ENCODE data around the gene CACNA1D. TPM values are rescaled to one million over a fixed set of nuclear protein-coding genes. Genes with fewer than 3 reads are reported as not detected.

The CACNA1D gene
- total RNA-seq, 1 donor from 2014 or later = 2.8 TPM

DNA sequence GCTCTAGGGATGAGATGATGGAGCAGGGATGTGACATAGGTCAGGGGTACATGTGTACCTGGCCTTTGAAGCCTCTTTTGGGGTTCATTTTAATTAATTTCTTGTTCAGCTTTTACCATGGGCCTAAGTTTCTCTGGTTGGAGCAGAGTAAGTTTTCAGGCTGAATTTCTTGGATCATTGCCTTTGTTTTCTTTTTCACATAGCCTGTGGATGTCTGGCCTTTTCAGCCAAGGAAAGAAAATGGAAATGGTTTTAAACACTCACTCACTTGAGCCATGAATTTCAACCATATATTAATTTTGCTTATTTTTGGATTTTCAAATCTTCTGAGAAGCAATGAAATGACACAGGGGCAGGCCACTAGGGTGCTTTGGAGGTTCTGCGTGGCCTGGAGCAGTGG lies 30.2 kb downstream of the CACNA1D start:
- TF ChIP-seq CTCF (IDR thresholded peaks at IDR 0.05; ENCODE audit: unreplicated experiment) = no peak
- no peak for DNase-seq (ENCODE audit: low spot score in 2 of 2, unreplicated experiment in 2 of 2)
- no peak overlapping the region for H3K27ac Mint-ChIP-seq
- H3K4me3 Mint-ChIP-seq = no peak overlapping the region
- H3K4me1 Mint-ChIP-seq = peaks cover 3% of the 10 kb centered on the region
- no peaks in the 10 kb centered on the region for H3K36me3 Mint-ChIP-seq
- H3K9me3 Mint-ChIP-seq = no peaks in the 10 kb centered on the region
- H3K27me3 Mint-ChIP-seq (ENCODE audit: low read depth) = peaks cover 7% of the 10 kb centered on the region

DNA sequence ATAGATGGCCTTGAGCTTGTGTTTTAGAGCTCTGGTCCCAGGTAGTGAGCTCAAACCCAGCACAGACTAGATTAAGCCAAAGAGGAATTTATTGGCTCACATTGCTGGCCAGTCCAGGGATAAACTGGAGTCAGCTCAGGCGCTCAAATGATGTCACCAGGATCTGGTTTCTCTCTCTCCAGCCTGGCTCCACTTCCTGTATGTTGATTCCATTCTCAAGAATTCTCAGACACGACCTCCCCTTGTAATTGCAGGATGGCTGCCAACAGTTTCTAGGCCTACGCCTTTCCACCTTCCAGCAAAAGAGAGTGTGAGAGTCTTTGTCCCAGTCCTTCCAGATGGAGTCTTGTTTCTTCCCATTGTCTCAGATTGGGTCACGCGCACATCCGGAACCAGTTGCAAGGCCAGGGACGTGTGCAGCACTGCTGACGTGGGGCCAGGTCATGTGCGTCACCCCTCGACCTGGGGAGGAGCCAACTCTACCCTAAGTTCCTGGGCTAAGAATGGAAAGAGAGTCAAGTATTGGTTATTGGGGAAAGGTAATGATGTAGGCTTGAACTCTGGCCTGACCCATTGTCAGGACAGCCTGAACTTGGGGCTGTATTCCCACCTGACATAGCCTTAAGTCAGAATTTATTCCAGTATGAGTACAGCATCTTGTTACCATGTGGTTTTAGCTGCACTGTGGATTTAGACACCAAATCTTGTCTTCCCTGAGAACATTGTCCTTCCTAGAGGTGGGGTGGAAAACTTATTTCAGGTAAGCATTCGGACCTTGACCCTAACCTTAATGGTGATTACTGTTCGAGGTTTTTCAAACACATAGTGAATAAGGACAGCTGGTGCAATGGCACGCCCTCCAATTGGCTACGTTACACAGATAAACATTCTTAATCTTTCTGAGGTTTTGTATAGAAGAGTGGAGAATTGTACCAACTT lies 31.6 kb downstream of the CACNA1D start:
- no peak overlapping the region for H3K4me3 Mint-ChIP-seq
- no peaks in the 10 kb centered on the region for H3K9me3 Mint-ChIP-seq
- peaks cover 8% of the 10 kb centered on the region for H3K27me3 Mint-ChIP-seq (ENCODE audit: low read depth)
- H3K27ac Mint-ChIP-seq = no peak overlapping the region
- DNase-seq (ENCODE audit: low spot score in 2 of 2, unreplicated experiment in 2 of 2) = no peak
- no peak for TF ChIP-seq CTCF (IDR thresholded peaks at IDR 0.05; ENCODE audit: unreplicated experiment)
- peaks cover 3% of the 10 kb centered on the region for H3K4me1 Mint-ChIP-seq
- no peaks in the 10 kb centered on the region for H3K36me3 Mint-ChIP-seq

DNA sequence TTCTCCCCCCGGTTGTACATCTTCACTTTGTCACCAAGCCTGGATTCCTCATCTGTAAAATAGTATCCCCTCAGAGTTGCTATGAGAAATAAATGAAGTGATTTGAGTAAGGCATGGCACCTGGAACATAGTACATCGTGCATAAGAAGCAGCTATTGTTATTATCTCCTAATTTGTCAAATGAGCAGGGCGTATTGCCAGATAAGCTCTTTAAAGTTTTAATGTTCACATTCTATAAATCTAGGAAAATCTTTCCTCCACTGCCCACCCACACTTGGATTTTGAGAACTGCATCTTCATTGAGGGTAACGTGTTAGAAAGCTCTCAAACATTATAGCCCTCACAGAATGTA lies 32.3 kb downstream of the CACNA1D start:
- Mint-ChIP-seq H3K36me3 (no peaks in the 10 kb centered on the region), H3K4me1 (peaks cover 5% of the 10 kb centered on the region), H3K9me3 (no peaks in the 10 kb centered on the region), H3K4me3 (no peak overlapping the region), H3K27ac (no peak overlapping the region), H3K27me3 (ENCODE audit: low read depth) (peaks cover 8% of the 10 kb centered on the region)
- DNase-seq (ENCODE audit: low spot score in 2 of 2, unreplicated experiment in 2 of 2) = no peak
- no peak for TF ChIP-seq CTCF (IDR thresholded peaks at IDR 0.05; ENCODE audit: unreplicated experiment)

DNA sequence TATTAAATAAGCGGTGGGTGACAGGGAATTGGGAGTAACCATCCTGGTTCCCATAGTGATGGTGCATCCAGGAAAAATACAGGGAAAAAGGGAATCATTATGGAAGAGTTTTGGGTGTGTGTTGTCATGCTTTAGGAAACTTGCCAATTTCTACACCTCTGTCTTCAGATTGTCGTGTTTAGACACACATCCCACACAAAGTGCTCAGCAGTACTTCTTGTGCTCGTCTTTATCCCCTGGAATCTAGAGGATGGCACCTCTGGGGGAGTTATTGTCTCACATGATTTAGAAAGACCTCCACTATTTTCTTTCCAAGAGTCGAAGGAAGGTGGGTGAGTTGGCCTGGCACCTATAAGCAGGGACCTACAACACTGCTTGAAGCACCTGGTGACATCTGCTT lies 35.8 kb downstream of the CACNA1D start:
- no peak overlapping the region for H3K4me3 Mint-ChIP-seq
- peaks cover 8% of the 10 kb centered on the region for H3K27me3 Mint-ChIP-seq (ENCODE audit: low read depth)
- no peak for DNase-seq (ENCODE audit: low spot score in 2 of 2, unreplicated experiment in 2 of 2)
- TF ChIP-seq CTCF (IDR thresholded peaks at IDR 0.05; ENCODE audit: unreplicated experiment) = no peak
- peaks cover 36% of the 10 kb centered on the region for H3K4me1 Mint-ChIP-seq
- H3K9me3 Mint-ChIP-seq = no peaks in the 10 kb centered on the region
- no peaks in the 10 kb centered on the region for H3K36me3 Mint-ChIP-seq
- H3K27ac Mint-ChIP-seq = no peak overlapping the region

- Mint-ChIP-seq H3K36me3 (no peaks in the 10 kb centered on the region), H3K4me1 (peaks cover 39% of the 10 kb centered on the region), H3K27ac (no peak overlapping the region), H3K9me3 (no peaks in the 10 kb centered on the region), H3K4me3 (no peak overlapping the region), H3K27me3 (ENCODE audit: low read depth) (peaks cover 8% of the 10 kb centered on the region)
- TF ChIP-seq CTCF (IDR thresholded peaks at IDR 0.05; ENCODE audit: unreplicated experiment) = no peak
- no peak for DNase-seq (ENCODE audit: low spot score in 2 of 2, unreplicated experiment in 2 of 2)
These were observed 37.3 kb downstream of the CACNA1D start for GRCh38 chr3:53531749-53532148.
